ENCODE measurements around the gene CD28.
A peak's percentile ranks its signal among the peaks of the same experiment; 100 is the strongest.
"Not testable (repeated sequence)": the region's sequence is repeated elsewhere in the genome, so short reads cannot be mapped to it uniquely, and the experiment has no call there.

The CD28 gene

GRCh38 chr2:203750346-203751068 is 44.1 kb downstream of the CD28 start:
- peak; percentile 30 to 74 for DNase-seq

DNA sequence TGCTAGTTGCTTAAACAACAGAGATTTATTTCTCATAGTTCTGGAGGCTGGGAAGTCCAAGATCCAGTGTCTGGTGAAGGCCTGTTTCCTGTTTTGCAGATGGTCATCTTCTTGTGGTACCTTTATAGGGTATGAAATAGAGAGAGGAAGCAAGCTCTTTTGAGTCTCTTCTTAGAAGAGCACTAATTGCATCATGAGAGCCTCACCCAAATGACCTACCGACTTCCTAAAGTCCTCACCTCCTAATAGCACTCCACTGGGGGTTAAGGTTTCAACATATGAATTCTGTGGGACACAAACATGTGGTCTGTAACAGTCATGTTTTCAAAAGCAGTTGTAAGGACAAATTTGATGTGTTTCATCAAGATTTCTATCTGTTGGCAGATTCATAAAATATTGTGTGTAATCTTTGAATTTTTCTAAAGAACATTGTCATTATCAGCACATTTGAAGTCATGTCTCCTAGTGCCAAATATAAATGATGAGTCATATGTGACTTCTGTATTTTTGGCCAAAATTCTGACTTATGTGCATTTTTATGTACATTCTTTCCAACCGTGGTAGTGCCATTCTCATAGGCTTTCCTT is 45.3 kb downstream of the CD28 start:
- DNase-seq: no peak

GRCh38 chr2:203756161-203756560 is 49.7 kb downstream of the CD28 start:
- no peak for DNase-seq

DNA sequence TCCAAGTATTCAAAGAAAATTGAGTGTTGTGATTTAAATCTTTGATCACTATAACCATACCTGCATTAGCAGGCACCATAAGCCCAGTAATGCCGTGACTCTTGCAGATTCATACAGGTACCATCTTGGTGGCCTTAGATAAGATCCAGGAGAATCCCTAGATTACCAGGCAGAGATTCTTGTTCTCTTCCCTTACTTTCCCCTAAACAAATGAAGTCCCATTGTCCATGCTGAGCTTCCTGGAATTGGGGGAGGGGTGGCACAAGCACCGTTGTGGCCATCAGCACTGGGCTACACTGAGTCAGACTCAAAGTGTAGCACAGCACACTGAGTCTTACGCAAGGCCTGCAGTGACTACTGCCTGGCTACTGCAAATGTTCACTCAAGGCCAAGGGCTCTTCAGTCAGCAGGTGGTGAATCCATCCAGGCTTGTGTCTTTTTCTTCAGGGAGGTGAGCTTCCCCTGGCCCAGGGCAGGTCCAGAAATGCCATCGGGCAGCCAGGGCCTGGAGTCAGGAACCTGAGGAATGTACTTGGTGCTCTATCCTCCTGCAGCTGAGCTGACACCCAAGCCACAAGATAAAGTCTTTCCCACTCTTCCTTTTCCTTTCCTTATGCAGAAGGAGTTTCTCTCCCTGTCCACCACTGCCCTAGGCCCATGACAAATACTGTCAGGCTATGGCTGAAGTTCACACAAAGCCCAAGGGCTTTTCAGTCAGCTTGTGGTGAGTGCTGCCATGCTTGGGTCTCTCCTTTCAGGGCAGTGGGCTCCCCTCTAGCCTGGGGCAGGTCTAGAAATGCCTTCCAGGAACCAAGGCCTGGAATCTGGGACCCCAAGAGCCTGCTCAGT is 52.6 kb downstream of the CD28 start:
- DNase-seq: no peak

- no peak for DNase-seq
These were observed 53.4 kb downstream of the CD28 start for GRCh38 chr2:203759690-203760365.

DNA sequence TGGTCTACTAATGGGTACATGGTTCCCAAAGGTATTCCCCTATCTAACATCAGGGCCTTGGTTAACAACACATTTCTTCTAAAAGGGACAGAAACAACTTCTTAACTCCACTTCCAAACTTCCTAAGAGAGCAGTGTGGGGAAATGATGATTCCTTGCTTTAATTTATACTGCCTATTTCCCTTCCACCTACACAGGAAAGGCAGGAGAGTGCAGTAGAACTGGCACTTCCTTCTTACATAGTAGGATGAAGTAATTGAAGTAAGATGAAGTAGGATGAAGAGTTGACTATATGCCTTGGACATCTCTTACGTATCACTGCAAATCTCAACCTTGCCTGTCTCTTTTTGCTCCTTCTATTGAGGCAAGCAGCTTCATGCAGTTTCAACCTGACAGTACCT is 54.7 kb downstream of the CD28 start:
- DNase-seq: no peak

DNA sequence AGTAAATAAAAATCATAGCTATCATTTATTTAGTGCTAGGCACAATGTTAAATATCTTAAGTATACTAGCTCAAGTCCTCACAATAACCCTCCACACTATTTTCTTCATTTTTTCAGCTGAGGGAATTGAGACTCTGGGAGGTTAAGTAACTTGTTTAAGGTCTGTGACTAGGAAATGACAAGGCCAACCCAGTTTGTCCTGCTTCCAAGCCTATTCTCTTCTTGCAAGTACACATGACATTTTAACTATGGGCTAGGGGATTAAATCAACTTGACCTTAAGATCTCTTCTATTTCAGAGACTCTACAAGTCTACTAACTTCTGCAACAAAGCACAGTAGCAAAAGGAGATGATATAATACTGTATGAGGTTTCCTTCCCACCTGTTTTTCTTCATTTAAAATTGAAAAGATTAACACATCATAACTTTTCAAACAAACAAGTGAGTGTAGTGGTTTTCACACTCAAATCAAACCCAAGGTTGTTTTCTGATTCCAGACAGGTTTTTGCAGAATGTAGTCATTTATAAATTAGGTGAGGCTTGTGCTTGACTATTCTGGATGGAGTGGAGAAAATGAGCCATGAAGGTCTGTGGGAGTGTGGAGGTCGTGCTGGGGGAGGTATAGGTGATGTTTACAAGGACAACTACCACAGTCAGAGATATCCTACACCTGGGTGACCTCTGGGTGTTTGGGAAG is 57.0 kb downstream of the CD28 start:
- no peak for DNase-seq

DNA sequence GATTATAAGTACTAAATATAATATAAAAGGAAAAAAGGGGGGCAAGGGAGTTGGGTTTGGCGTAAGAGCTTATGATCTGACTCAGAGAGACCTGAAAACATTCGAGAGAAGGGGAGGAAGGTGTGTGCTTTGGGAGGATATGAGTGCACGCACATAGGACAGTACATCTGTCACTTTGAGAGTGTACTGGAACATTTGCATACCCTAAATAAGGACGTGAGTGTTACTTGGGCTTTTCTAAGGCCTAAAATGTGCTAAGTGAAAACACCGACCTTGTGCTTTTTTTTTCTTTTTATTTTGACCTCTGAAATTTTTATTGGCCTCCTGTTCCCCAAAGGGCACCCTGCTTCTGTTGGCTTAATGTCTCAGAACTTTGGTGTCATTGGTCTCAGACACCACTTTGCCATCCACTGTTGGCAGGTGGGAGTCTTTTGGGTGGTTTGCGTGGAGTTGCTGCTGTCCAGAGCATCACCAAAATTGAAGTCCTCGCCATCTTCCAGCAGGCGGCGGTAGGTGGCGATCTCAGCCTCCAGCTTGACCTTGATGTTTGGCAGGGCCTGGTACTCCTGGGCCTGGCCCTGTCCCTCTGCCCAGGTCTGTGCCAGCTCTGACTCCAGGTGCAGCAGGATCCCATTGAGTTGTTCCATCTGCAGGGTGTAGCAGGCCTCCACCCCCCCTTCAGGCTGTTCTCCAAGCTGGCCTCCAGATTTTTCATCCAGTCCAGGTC is 57.7 kb downstream of the CD28 start:
- no peak for DNase-seq

- DNase-seq: no peak
These were observed 66.2 kb downstream of the CD28 start for GRCh38 chr2:203772456-203773165.

DNA sequence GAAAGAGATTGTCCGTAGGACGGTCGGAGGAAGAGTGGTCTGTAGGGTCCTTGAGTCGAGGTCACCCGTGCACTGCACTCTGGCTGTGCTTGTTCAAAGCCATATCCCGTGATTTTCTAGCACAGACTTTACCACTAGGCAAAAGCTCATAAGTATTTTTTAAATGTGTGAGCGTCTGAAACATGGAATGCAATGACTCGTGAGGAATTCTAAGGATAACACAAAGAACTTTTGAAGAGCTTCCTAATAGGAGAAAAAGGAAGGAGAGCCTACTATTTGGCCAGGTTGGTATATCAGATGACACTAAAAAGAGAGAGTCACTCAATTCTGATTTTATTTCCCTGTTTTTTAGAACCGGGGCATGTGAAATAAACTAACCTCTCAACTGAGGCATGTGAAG is 68.3 kb downstream of the CD28 start:
- no peak for DNase-seq

GRCh38 chr2:203775684-203776083 is 69.2 kb downstream of the CD28 start:
- DNase-seq: no peak

GRCh38 chr2:203777030-203777429 is 70.6 kb downstream of the CD28 start:
- no peak for DNase-seq

DNA sequence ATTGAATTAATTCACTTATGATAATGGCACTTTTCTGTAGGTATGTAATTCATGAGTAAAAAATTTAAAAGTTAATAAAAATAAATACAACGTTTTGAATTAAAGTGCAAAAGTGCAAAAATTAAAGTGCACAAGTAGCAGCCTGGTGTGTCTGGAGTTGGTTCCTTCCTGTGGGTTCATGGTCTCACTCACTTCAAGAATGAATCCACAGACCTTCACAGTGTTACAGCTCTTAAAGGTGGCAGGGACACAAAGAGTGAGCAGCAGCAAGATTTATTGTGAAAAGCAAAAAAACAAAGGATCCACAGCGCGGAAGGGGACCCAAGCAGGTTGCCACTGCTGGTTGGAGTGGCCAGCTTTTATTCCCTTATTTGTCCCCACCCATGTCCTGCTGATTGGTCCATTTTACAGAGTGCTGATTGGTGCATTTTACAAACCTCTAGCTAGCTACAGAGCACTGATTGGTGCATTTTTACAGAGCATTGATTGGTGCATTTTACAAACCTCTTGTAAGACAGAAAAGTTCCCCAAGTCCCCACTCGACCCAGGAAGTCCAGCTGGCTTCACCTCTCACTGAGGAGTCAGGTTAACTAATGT is 73.1 kb downstream of the CD28 start:
- DNase-seq: not testable (repeated sequence)

GRCh38 chr2:203780231-203780630 is 73.8 kb downstream of the CD28 start:
- DNase-seq: no peak

DNA sequence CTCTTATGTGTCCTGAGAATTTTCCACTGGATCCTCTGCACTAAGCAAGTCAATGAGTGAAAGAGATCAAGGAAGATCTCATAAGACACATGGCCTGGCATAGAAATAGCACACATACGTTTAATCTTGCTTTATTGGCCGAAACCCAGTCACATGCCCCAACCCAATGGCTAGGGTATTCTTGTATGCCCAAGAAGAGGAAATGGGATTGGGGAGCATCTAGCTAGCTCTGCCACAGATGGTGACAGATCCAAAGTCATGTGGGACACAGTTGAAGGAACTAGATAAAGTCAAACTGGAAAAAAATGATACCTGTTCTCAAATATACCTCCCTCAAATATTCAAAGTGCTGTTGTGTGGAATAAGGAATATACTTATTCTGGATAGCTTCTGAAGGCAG is 74.7 kb downstream of the CD28 start:
- DNase-seq: no peak

DNA sequence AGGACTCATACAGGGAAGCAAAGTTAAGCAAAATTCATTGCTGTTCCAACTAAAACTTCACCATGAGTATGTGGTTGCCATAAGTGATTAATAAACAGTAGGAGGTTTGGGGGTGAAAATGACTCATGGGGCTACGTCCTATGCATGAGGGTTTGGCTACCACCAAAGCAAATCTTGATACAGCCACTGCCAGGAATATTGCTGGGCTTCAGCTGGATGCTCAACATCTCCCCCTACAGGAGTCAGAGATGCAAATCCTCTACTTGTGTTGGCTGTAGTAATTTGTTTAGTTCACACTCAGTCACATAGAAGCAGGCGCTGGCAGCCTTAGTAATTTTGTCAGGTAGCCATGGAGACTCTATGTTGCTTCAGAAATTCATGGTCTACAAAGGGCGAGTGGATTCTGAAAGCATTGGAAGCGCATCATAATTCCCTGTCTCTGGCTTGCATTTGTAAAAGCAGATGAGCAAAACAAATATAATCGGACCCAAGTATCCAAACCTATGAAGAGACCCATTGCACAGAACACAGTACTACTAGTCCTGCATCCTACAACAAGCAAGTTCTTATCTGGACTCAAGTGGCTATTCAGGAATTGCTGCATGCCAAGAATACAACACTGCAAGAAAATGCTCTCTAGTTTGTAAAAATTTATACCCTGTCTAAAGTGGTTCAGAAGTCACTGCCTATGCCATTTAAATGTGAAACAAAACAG is 76.0 kb downstream of the CD28 start:
- DNase-seq: peak; percentile 1 to 61

GRCh38 chr2:203783496-203784203 is 77.2 kb downstream of the CD28 start:
- DNase-seq: peak in 1 of 2 experiments; percentile 15

GRCh38 chr2:203784710-203785270 is 78.4 kb downstream of the CD28 start:
- DNase-seq: not testable (repeated sequence)

Data from NCI-H524 (cell line).